Peyer's patch (tissue), 4 donors: ENCODE data around the gene DDX27. TPM values are rescaled to one million over a fixed set of nuclear protein-coding genes. Genes with fewer than 3 reads are reported as not detected.

Experiments
- DNase-seq, 3 donors: peaks; one replicate each; pipeline ENCODE4 v3.0.0-alpha.2; 2017 to 2019
- H3K27ac ChIP-seq, 4 donors: fragments of 200-600 bp; sonication (generic); one replicate each; pipeline ENCODE4 v1.5.1; 2016 to 2019
- H3K27me3 ChIP-seq, 2 donors: fragments of 200-600 bp; sonication (generic); one replicate each; pipeline ENCODE4 v1.5.1; 2019
- H3K36me3 ChIP-seq, 3 donors: fragments of 200-600 bp; sonication (generic); one replicate each; pipeline ENCODE4 v1.5.1; 2016 to 2019
- H3K4me1 ChIP-seq, 4 donors: fragments of 200-600 bp; sonication (generic); one replicate each; pipeline ENCODE4 v1.5.1; 2016 to 2019
- H3K4me3 ChIP-seq, 4 donors: fragments of 200-600 bp; sonication (generic); 1 replicate in 3 of 4; 2 replicates in 1 of 4; pipeline ENCODE4 v1.5.1; 2016 to 2019; ENCODE audit warnings: mild to moderate bottlenecking in 1 of 4
- H3K9me3 ChIP-seq, 4 donors: fragments of 200-600 bp; sonication (generic); one replicate each; pipeline ENCODE4 v1.5.1; 2016 to 2019; ENCODE audit warnings: mild to moderate bottlenecking in 1 of 4
- CTCF ChIP-seq, 6 experiments: fragments of 450-650 bp in 4 of 6; fragments of 200-600 bp in 2 of 6; sonication (generic) in 1 of 6; IDR thresholded peaks; one replicate each; pipeline ENCODE4 v1.5.1; 2017 to 2019; ENCODE audit warnings: antibody characterized with exemption in 6 of 6, mild to moderate bottlenecking in 3 of 6, moderate library complexity in 1 of 6
- POLR2A ChIP-seq, 2 donors: fragments of 450-650 bp; IDR thresholded peaks; one replicate each; pipeline ENCODE4 v1.5.1; 2017; ENCODE audit warnings: antibody characterized with exemption in 2 of 2, mild to moderate bottlenecking in 2 of 2, moderate library complexity in 2 of 2
- small RNA-seq, 2 donors: library from RNA; depleted of rRNA; stranded (forward); fragments of <200 nt; gene quantifications; one replicate each; pipeline ENCODE3, GENCODE V24; 2016
- total RNA-seq, 4 donors: library from RNA; depleted of rRNA; stranded (reverse); fragments of >200 nt; gene quantifications; one replicate each; pipeline ENCODE4 v1.1.0, GENCODE V29; 2016

DDX27 gene
- total RNA-seq, 4 donors from 2014 or later, result 23.1 to 81.7 (median 39.2) TPM

DNA sequence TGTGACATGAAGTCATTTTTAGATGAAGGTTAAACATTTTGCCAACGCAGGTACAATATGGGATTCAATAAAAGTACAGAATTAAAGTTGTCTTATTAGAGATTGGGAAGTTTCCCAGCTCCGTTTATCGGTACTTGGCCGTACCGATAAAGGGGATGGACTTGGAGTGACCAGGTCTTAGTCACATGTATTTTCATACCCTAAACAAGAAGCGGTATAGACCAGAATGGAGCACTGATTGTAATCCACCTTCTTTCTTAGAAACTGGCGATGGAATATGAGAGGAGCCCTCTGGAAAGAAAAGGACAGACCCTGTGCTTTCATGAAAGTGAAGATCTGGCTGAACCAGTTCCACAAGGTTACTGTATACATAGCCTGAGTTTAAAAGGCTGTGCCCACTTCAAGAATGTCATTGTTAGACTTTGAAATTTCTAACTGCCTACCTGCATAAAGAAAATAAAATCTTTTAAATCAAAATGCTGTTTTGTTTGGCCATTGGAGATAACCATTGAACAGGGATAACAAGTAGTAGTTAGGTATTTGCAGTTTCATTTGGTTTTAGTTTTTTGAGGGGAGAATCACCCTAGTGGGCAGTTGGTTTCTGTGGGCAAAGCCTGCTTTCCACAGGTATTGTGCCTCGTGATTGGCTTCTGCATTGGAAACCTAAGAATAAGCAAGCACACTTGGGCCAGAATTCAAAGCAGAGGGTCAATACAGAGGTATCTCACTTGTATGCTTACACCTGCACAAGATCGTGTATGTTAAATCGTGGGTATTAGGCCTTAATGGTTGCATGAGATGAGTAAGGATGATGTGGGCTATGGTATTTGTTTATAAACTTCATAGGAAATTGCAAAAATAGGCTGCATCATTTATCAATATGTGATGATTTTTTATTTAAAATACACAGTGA, 69.8 kb downstream of the DDX27 start:
- Histone ChIP-seq H3K4me1 (no peaks in the 10 kb centered on the region), H3K4me3 (no peak overlapping the region), H3K36me3 (peaks cover 0 to 83% (median 6%) of the 10 kb centered on the region in 3 donors), H3K27me3 (no peaks in the 10 kb centered on the region), H3K9me3 (peaks cover 0 to 34% (median 14%) of the 10 kb centered on the region in 4 donors), H3K27ac (no peak overlapping the region)
- DNase-seq, result no peak
- TF ChIP-seq POLR2A (IDR thresholded peaks at IDR 0.05) (no peak), CTCF (IDR thresholded peaks at IDR 0.05) (no peak)

- Histone ChIP-seq H3K4me3 (no peak overlapping the region), H3K27ac (no peak overlapping the region), H3K27me3 (no peaks in the 10 kb centered on the region), H3K9me3 (peaks cover 0 to 22% (median 6%) of the 10 kb centered on the region in 4 donors), H3K4me1 (no peaks in the 10 kb centered on the region), H3K36me3 (peaks cover 0 to 66% (median 4%) of the 10 kb centered on the region in 3 donors)
- TF ChIP-seq POLR2A (IDR thresholded peaks at IDR 0.05), result no peak
- TF ChIP-seq CTCF (IDR thresholded peaks at IDR 0.05), result no peak
- no peak for DNase-seq
Observed at GRCh38 chr20:49290608-49291191, 71.5 kb downstream of the DDX27 start.

DNA sequence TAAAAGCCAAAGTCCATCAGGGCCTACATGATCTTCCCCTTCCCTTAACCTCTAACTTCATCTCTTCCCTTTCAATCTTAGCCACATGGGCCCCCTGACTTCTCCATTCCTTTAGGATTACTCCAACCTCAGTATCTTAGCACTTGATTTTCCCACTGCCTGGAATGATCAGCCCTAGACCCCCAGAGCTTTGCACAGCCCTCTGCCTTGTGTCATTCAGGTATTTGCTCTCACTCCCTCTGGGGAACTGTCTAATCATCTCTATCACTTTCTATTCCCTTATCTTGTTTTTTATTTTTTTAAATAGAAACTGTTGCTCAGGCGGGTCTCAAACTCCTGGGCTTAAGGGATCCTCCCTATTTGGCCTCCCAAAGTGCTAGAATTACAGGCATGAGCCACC, 72.0 kb downstream of the DDX27 start:
- DNase-seq, result no peak
- Histone ChIP-seq H3K36me3 (peaks cover 0 to 61% (median 0%) of the 10 kb centered on the region in 3 donors), H3K4me1 (no peaks in the 10 kb centered on the region), H3K4me3 (no peak overlapping the region), H3K27me3 (no peaks in the 10 kb centered on the region), H3K9me3 (peaks cover 0 to 17% (median 3%) of the 10 kb centered on the region in 4 donors), H3K27ac (no peak overlapping the region)
- TF ChIP-seq CTCF (IDR thresholded peaks at IDR 0.05) (no peak), POLR2A (IDR thresholded peaks at IDR 0.05) (no peak)

DNA sequence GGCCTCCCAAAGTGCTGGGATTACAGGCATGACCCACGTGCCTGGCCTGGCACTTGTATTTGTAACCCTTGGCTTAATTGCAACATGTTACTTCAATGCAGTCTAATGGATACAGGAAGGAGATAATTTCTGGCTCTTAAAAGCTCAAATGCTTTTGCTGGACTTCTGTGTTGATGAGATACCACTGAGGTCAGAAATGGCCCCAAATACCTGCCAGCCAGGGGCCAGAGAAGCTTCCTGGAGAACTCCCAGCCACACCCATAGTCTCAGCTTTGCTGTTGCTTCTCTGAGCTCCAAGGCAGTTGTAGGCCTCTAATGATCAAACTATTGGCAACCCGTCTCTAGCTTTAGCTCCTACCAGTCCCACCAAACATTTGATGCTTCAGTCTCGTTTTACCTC, 72.8 kb downstream of the DDX27 start:
- Histone ChIP-seq H3K36me3 (peaks cover 0 to 53% (median 0%) of the 10 kb centered on the region in 3 donors), H3K4me3 (no peak overlapping the region)
- TF ChIP-seq CTCF (IDR thresholded peaks at IDR 0.05), result no peak
- TF ChIP-seq POLR2A (IDR thresholded peaks at IDR 0.05), result no peak

DNA sequence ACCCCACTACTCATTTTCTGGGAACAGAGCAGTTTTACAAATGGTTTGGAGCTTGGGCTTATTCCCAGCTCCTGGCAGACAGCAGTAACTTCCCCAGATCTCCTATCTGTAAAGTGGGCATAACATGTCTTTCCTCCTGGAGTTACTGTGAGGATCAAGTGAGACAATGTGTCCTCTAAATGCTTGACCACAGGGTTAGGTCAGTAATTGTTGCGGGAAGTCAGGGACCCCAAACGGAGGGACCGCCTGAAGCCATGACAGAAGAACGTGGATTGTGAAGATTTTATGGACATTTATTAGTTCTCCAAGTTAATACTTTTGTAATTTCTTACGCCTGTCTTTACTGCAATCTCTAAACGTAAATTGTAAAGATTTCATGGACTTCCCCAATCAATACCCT, 73.9 kb downstream of the DDX27 start:
- no peaks in the 10 kb centered on the region for H3K9me3 ChIP-seq

More for the DNA sequence above, 72.8 kb downstream of the DDX27 start:
- H3K4me1 ChIP-seq, result no peaks in the 10 kb centered on the region
- peaks cover 0 to 9% (median 0%) of the 10 kb centered on the region in 4 donors for H3K9me3 ChIP-seq
- no peaks in the 10 kb centered on the region for H3K27me3 ChIP-seq
- H3K27ac ChIP-seq, result no peak overlapping the region
- DNase-seq, result no peak

More for the DNA sequence above, 73.9 kb downstream of the DDX27 start:
- no peaks in the 10 kb centered on the region for H3K4me1 ChIP-seq
- peaks cover 0 to 42% (median 0%) of the 10 kb centered on the region in 3 donors for H3K36me3 ChIP-seq
- no peak overlapping the region for H3K4me3 ChIP-seq
- no peak for DNase-seq
- no peak overlapping the region for H3K27ac ChIP-seq
- no peak for TF ChIP-seq POLR2A (IDR thresholded peaks at IDR 0.05)
- no peak for TF ChIP-seq CTCF (IDR thresholded peaks at IDR 0.05)
- no peaks in the 10 kb centered on the region for H3K27me3 ChIP-seq

Small RNA genes within 50 kb of the gene (small RNA-seq; reads per million reads assigned to genes)
- gene SNORD12B, result 1,740 to 2,049 reads per million in 2 donors
- gene SNORD12C, result 2,253 to 3,996 reads per million in 2 donors

Other genes with a start within 250 kb of the DDX27 start
- 10 to 100 TPM; 10.2 to 43.7 (median 20.9) TPM for gene CSE1L, start 173.1 kb upstream of the DDX27 start, total RNA-seq
- gene STAU1, start 31.1 kb upstream of the DDX27 start, total RNA-seq, result 10 to 100 TPM; 58.6 to 82.4 (median 75.2) TPM
- 10 to 100 TPM; 33.4 to 40.3 (median 36.4) TPM for gene ZNFX1, start 58.6 kb downstream of the DDX27 start, total RNA-seq